Ovary (tissue), 3 donors: ENCODE data around the gene PPIH.

Source experiments
- CTCF ChIP-seq, 3 donors: fragments of 450-650 bp in 2 of 3; fragments of 200-600 bp in 1 of 3; IDR thresholded peaks; one replicate each; pipeline versions ENCODE4 v1.5.1 to v1.8.0; 2016 to 2022; ENCODE audit warnings: antibody characterized with exemption in 3 of 3, mild to moderate bottlenecking in 1 of 3
- EP300 ChIP-seq: sonication (generic); formaldehyde crosslinking; IDR thresholded peaks from one replicate; pipeline ENCODE4 v1.6.1; 2017; ENCODE audit warnings: antibody characterized with exemption
- donor health status: DM: no; HTN: no; CAD: no.

DNA sequence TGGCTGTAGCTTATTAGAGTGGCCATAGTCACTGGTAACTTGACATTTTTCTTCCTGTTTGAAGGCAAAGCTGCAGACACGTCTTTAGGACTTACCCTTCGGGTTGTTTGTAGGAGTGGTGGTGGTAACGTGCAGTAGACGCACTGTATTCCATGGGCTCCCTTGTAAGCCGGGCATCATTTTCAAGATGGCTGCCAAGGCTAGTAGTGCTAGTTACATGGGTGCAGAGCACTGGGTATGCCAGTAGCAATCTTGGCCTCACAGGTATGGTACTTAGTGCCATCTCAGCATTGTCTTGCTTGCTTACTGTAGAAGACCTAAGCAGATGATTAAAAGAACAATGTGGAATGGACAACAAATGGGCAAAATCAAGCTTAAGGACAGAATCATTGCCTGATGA is 25.9 kb downstream of the PPIH start:
- TF ChIP-seq CTCF (IDR thresholded peaks at IDR 0.05) (no peak), EP300 (no peak)
